Epithelial cell of esophagus (primary cell): ENCODE measurements around the gene GRIN1.

Source experiments
- DNase-seq: peaks from one replicate; pipeline ENCODE4 v3.0.0; 2010; ENCODE audit warnings: low read depth
- H3K4me3 ChIP-seq: 2 replicates; pipeline ENCODE4 v1.5.1; 2011; ENCODE audit warnings: mild to moderate bottlenecking, low read length, control low read depth
- TF ChIP-seq, protein P1 (sequence below): IDR thresholded peaks from 2 replicates; pipeline ENCODE4 v1.5.1; 2011; ENCODE audit warnings: low read depth, mild to moderate bottlenecking, low read length, control low read depth, inconsistent platforms; ENCODE audit not compliant: insufficient read depth; ENCODE audit errors: missing control alignments

Gene GRIN1

DNA sequence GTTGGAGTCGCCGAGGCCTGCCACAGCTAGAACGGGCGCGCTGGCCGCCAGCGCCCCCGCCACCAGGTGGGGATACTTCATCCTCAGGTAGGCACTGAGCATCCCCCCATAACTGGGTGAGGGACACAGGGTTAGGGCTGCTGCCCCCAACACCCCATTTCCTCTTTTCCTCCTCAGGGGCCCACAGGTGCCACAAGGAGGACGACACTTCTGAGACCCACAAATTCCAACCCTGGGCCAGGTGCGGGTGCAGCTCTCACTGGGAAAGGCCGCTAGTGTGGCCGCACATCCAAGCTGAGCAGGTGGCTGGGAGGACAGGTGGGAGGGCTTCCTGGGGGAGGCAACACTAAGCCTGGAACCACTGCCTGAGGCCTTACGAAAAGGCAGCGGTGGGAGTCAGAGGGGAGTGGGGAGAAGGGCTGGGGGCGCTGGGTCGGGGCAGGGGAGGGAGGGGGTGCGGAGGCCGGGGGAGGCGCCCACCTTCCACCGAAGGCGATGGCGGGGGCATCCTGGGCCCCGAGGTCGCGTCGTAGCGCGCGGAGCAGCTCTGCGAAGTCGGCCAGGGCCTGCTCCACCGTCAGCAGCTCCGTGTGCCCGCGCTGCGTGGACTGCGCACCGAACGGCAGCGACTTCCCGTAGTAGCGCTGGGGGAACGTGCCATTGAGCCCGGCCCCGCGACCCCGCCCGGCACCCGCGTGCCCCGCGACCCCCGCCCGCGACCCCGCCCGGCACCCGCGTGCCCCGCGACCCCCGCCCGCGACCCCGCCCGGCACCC is 25.4 kb upstream of the GRIN1 start:
- no peak for DNase-seq
- peak overlapping the region; percentile 27 for H3K4me3 ChIP-seq
- TF ChIP-seq, protein P1, sequence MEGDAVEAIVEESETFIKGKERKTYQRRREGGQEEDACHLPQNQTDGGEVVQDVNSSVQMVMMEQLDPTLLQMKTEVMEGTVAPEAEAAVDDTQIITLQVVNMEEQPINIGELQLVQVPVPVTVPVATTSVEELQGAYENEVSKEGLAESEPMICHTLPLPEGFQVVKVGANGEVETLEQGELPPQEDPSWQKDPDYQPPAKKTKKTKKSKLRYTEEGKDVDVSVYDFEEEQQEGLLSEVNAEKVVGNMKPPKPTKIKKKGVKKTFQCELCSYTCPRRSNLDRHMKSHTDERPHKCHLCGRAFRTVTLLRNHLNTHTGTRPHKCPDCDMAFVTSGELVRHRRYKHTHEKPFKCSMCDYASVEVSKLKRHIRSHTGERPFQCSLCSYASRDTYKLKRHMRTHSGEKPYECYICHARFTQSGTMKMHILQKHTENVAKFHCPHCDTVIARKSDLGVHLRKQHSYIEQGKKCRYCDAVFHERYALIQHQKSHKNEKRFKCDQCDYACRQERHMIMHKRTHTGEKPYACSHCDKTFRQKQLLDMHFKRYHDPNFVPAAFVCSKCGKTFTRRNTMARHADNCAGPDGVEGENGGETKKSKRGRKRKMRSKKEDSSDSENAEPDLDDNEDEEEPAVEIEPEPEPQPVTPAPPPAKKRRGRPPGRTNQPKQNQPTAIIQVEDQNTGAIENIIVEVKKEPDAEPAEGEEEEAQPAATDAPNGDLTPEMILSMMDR = no peak

DNA sequence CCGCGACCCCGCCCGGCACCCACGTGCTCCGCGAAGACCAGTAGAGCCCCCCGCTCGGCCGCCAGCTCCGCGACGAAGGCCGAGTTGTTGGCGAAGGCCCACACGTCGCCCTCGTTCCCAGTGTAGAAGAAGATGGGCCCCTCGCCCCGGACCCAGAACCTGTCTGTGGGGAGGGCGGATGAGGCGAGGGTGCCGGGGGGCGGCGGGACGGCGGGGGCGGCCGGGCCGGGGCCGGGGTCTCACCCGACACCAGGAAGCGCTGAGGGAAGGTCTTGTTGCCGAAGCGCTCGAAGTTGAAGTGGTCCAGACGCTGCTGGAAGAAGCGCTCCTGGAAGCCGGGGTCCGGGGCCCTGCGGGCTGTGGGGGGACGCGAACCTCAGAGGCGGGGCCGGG is 24.7 kb upstream of the GRIN1 start:
- H3K4me3 ChIP-seq = peak overlapping the region; percentile 48
- DNase-seq = no peak

GRCh38 chr9:137114613-137115393 is 24.2 kb upstream of the GRIN1 start, which contains the start of gene DPP7:
Gene DPP7 (minus strand): TSS chr9:137114733. CDS start chr9:137114713, 20 bp downstream.
- peak; percentile 48 for DNase-seq
- TF ChIP-seq, protein P1 = no peak
- H3K4me3 ChIP-seq = peak within 1 kb of the TSS; percentile 48

More for the DNA sequence above, 24.7 kb upstream of the GRIN1 start:
- TF ChIP-seq, protein P1 = no peak

DNA sequence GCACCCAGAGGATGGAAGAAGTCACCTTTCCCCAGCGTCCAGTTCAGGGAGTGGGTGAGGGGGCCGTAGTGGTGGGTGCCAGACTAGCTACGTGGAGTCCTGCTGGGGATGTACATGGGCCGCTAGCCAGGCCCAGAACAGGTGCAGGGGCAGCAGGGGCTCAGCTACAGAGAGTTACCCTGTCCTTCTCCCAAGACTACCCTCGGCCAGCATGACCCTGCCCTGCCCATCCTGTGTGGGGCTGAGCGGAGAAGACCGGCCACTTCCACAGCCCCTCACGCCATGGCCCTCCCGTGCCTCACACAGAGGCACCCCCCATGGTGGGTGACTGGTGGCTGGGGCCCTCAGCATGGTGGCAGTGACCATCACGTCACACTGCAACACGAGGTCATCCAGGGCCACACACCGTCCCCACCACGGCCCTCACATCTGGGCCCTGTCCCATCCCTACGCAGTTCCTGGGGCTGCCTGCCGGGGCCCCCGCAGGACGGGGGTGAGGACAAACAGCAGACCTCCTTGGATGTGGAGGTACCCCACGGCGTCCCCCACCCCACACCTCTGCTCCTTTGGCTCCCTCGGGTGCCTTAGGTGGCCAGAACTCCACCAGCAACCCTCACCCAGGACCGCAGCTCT is 23.4 kb upstream of the GRIN1 start:
- no peak for DNase-seq
- no peak overlapping the region for H3K4me3 ChIP-seq
- TF ChIP-seq, protein P1 = no peak

- no peak overlapping the region for H3K4me3 ChIP-seq
- DNase-seq = no peak
- TF ChIP-seq, protein P1 = no peak
These were observed 22.9 kb upstream of the GRIN1 start for GRCh38 chr9:137116027-137116507.

DNA sequence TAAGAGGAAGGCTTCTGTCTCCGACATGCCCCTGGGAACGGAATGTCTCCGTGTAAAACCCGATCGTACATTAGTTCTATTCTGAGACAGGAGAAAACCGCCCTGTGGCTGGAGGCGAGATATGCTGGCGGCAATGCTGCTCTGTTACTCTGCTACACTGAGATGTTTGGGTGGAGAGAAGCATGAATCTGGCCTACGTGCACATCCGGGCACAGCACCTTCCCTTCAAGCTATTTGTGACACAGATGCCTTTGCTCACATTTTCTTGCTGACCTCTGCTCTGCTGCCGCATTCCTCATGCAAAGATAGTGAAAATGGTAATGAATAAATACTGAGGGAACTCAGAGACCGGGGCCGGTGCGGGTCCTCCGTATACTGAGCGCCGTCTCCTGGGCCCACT is 22.2 kb upstream of the GRIN1 start:
- H3K4me3 ChIP-seq = no peak overlapping the region
- no peak for DNase-seq
- TF ChIP-seq, protein P1 = no peak
